ENCODE results near the gene TMPRSS3.
A peak's percentile ranks its signal among the peaks of the same experiment; 100 is the strongest.

DNA sequence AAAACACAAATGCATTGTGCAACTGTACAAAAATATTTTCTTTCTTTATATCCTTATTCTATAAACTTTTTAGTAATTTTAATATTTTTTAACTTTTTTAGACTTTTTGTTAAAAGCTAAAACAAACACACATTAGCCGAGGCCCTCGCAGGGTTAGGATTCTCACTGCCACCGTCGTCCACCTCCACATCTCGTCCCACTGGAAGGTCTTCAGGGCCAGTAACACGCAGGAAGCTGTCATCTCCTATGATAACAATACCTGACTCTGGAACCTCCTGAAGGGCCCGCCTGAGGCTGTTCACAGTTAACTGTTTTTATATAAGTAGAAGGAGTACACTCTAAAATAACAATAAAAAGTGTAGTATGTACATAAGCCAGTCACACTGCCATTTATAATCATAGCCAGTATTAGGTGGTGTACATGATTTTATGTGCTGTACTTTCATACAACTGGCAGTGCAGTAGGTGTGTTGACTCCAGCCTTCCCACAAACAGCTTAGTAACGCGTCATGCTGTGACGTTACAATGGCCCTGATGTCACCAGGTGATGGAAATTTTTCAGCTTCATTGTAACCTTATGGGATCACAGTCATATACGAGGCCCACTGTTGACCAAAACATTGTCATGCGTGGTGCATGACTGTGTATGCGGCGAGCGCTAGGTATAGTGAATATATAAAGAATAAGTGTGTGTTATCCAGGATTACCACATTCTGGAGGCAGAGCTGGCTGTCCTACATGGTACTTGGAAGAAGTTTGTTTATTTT, 53.9 kb downstream of the TMPRSS3 start:
- TF ChIP-seq, protein P1, sequence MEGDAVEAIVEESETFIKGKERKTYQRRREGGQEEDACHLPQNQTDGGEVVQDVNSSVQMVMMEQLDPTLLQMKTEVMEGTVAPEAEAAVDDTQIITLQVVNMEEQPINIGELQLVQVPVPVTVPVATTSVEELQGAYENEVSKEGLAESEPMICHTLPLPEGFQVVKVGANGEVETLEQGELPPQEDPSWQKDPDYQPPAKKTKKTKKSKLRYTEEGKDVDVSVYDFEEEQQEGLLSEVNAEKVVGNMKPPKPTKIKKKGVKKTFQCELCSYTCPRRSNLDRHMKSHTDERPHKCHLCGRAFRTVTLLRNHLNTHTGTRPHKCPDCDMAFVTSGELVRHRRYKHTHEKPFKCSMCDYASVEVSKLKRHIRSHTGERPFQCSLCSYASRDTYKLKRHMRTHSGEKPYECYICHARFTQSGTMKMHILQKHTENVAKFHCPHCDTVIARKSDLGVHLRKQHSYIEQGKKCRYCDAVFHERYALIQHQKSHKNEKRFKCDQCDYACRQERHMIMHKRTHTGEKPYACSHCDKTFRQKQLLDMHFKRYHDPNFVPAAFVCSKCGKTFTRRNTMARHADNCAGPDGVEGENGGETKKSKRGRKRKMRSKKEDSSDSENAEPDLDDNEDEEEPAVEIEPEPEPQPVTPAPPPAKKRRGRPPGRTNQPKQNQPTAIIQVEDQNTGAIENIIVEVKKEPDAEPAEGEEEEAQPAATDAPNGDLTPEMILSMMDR (IDR thresholded peaks at IDR 0.05) = no peak
- TF ChIP-seq POLR2AphosphoS5 (IDR thresholded peaks at IDR 0.05) = peak; percentile 78
